SK-N-SH (cell line): ENCODE data around the gene SLC17A2. TPM values are rescaled to one million over a fixed set of nuclear protein-coding genes. Genes with fewer than 3 reads are reported as not detected.

ENCODE experiments used
- CTCF ChIA-PET: fragments of 300-600, 350-600 bp; formaldehyde crosslinking; extraction: SDS; loops from one replicate; lab custom pipeline; 2021; lab: Yijun Ruan, JAX
- POLR2A ChIA-PET: fragments of 350-600 bp; sonication (Branson Sonifier 250); formaldehyde crosslinking; extraction: SDS; loops from one replicate; lab custom pipeline; 2020; ENCODE audit warnings: antibody characterized with exemption, inconsistent platforms; lab: Yijun Ruan, JAX
- DNase-seq: peaks from one replicate; pipeline ENCODE4 v3.0.0; 2012
- H2AFZ ChIP-seq: fragments of 200-600 bp; sonication (generic); 2 replicates; pipeline ENCODE4 v1.8.1; 2016; ENCODE audit warnings: antibody characterized with exemption, mild to moderate bottlenecking, low read depth
- H3F3A ChIP-seq: fragments of 200-600 bp; sonication (generic); replicated peaks from 2 replicates; pipeline ENCODE3; 2016; ENCODE audit warnings: antibody characterized with exemption, mild to moderate bottlenecking; ENCODE audit not compliant: insufficient read depth
- H3K27ac ChIP-seq, 2 experiments: fragments of 200-500 bp in 1 of 2; fragments of 200-600 bp in 1 of 2; sonication (Bioruptor generic) in 1 of 2; sonication (generic), shearing (Covaris generic) in 1 of 2; 2 replicates each; pipeline versions ENCODE4 v1.5.1 to v1.6.1; 2014 to 2016; ENCODE audit warnings: low read depth in 2 of 2, inconsistent platforms in 1 of 2, low read length in 1 of 2, mild to moderate bottlenecking in 1 of 2, mixed read lengths in 1 of 2
- H3K27me3 ChIP-seq: fragments of 200-600 bp; sonication (generic), shearing (Covaris generic); 2 replicates; pipeline ENCODE4 v1.6.1; 2016; ENCODE audit warnings: mixed run types; ENCODE audit not compliant: insufficient read depth
- H3K36me3 ChIP-seq, 2 experiments: fragments of 200-500 bp in 1 of 2; fragments of 200-600 bp in 1 of 2; sonication (Bioruptor generic) in 1 of 2; sonication (generic) in 1 of 2; replicated peaks in 1 of 2; 2 replicates each; pipeline versions ENCODE3 to v1.5.1; 2014 to 2016; ENCODE audit warnings: low read length in 1 of 2, mild to moderate bottlenecking in 1 of 2; ENCODE audit not compliant: insufficient read depth in 2 of 2, control insufficient read depth in 1 of 2
- H3K4me1 ChIP-seq, 2 experiments: fragments of 200-500 bp in 1 of 2; fragments of 200-600 bp in 1 of 2; sonication (Bioruptor generic) in 1 of 2; sonication (generic), shearing (Covaris generic) in 1 of 2; 2 replicates each; pipeline versions ENCODE4 v1.5.1 to v1.6.1; 2014 to 2016; ENCODE audit warnings: low read depth in 1 of 2, low read length in 1 of 2, mixed run types in 1 of 2; ENCODE audit not compliant: insufficient read depth in 2 of 2, control insufficient read depth in 1 of 2
- H3K4me2 ChIP-seq: fragments of 200-600 bp; sonication (generic), shearing (Covaris generic); 2 replicates; pipeline ENCODE4 v1.6.1; 2017; ENCODE audit warnings: mixed run types
- H3K4me3 ChIP-seq, 2 experiments: fragments of 200-500 bp in 1 of 2; fragments of 200-600 bp in 1 of 2; sonication (Bioruptor generic) in 1 of 2; sonication (generic), shearing (Covaris generic) in 1 of 2; 2 replicates each; pipeline versions ENCODE4 v1.5.1 to v1.8.1; 2014 to 2016; ENCODE audit warnings: low read depth in 2 of 2, inconsistent platforms in 1 of 2, low read length in 1 of 2, mild to moderate bottlenecking in 1 of 2, mixed read lengths in 1 of 2, moderate library complexity in 1 of 2
- H3K79me2 ChIP-seq: fragments of 200-600 bp; sonication (generic); 2 replicates; pipeline ENCODE4 v1.8.1; 2017; ENCODE audit warnings: mild to moderate bottlenecking; ENCODE audit not compliant: insufficient read depth
- H3K9ac ChIP-seq: fragments of 200-600 bp; sonication (generic); 2 replicates; pipeline ENCODE4 v1.6.1; 2017; ENCODE audit warnings: mixed run types
- H3K9me2 ChIP-seq: fragments of 200-600 bp; sonication (generic); 2 replicates; pipeline ENCODE4 v1.6.1; 2017; ENCODE audit warnings: mixed run types
- H3K9me3 ChIP-seq: fragments of 200-600 bp; sonication (generic); 2 replicates; pipeline ENCODE4 v1.6.1; 2017; ENCODE audit warnings: mixed run types, mild to moderate bottlenecking, moderate library complexity
- H4K20me1 ChIP-seq: fragments of 200-600 bp; sonication (generic); 2 replicates; pipeline ENCODE4 v1.6.1; 2017; ENCODE audit warnings: mild to moderate bottlenecking, mixed run types; ENCODE audit not compliant: insufficient read depth
- CHD2 ChIP-seq: fragments of 150-350 bp; IDR thresholded peaks from 2 replicates; pipeline ENCODE4 v1.6.1; 2018; ENCODE audit warnings: low read length; ENCODE audit not compliant: partially characterized antibody
- EP300 ChIP-seq, 2 experiments: IDR thresholded peaks; 2 replicates each; pipeline versions ENCODE4 v1.4.0 to v1.6.1; 2012; ENCODE audit warnings: borderline replicate concordance in 1 of 2, low read depth in 1 of 2, low read length in 1 of 2
- EZH2phosphoT487 ChIP-seq: fragments of 200-600 bp; sonication (generic); IDR thresholded peaks from 2 replicates; pipeline ENCODE4 v1.6.1; 2017; ENCODE audit warnings: low read depth, mixed run types, mild to moderate bottlenecking, antibody characterized with exemption, moderate library complexity, borderline replicate concordance
- FOSL2 ChIP-seq: IDR thresholded peaks from 2 replicates; pipeline ENCODE4 v1.4.0; 2012; ENCODE audit warnings: low read depth, mild to moderate bottlenecking, moderate library complexity, borderline replicate concordance
- FOXM1 ChIP-seq: IDR thresholded peaks from 2 replicates; pipeline ENCODE4 v1.4.0; 2012; ENCODE audit warnings: low read depth, mild to moderate bottlenecking
- JUND ChIP-seq: IDR thresholded peaks from 2 replicates; pipeline ENCODE4 v1.4.0; 2012
- MEF2A ChIP-seq: IDR thresholded peaks from 2 replicates; pipeline ENCODE4 v1.4.0; 2012; ENCODE audit warnings: low read depth, borderline replicate concordance
- NRF1 ChIP-seq: IDR thresholded peaks from 2 replicates; pipeline ENCODE4 v1.6.1; 2012; ENCODE audit warnings: low read depth, mild to moderate bottlenecking, low read length
- RCOR1 ChIP-seq: fragments of 150-350 bp; IDR thresholded peaks from 2 replicates; pipeline ENCODE4 v1.6.1; 2017; ENCODE audit warnings: antibody characterized with exemption, low read length
- RXRA ChIP-seq: IDR thresholded peaks from 2 replicates; pipeline ENCODE4 v1.4.0; 2012; ENCODE audit warnings: low read depth, mild to moderate bottlenecking, borderline replicate concordance
- SMC3 ChIP-seq: IDR thresholded peaks from 2 replicates; pipeline ENCODE4 v1.6.1; 2012; ENCODE audit warnings: low read depth, low read length, improper control_type of control experiment
- TAF1 ChIP-seq: IDR thresholded peaks from 2 replicates; pipeline ENCODE4 v1.6.1; 2012; ENCODE audit warnings: low read depth, mild to moderate bottlenecking, low read length, moderate library complexity, borderline replicate concordance
- TCF12 ChIP-seq: IDR thresholded peaks from 2 replicates; pipeline ENCODE4 v1.4.0; 2012
- YY1 ChIP-seq: IDR thresholded peaks from 2 replicates; pipeline ENCODE4 v1.4.0; 2012; ENCODE audit warnings: low read depth, mild to moderate bottlenecking
- WGBS: methylation state at CpG from one replicate; pipeline ENCODE4 v1.1.6; 2017; ENCODE audit warnings: low lambda C conversion rate; 5-methylcytosine and 5-hydroxymethylcytosine counted together
- polyA plus RNA-seq, 3 experiments: library from polyadenylated mRNA; depleted of rRNA; stranded (reverse); fragments of >200 nt; gene quantifications; 2 replicates each; pipeline ENCODE4 v1.2.3, GENCODE V29; 2012
- TF ChIP-seq, protein P1 (sequence below): IDR thresholded peaks from 2 replicates; pipeline ENCODE4 v1.4.0; 2012; ENCODE audit warnings: low read depth, borderline replicate concordance
- TF ChIP-seq, protein P2 (sequence below): IDR thresholded peaks from 2 replicates; pipeline ENCODE4 v1.4.0; 2012; ENCODE audit warnings: low read depth
- TF ChIP-seq, protein P3 (sequence below): IDR thresholded peaks from 2 replicates; pipeline ENCODE4; 2012
- TF ChIP-seq, protein P4 (sequence below): fragments of 200-600 bp; sonication (generic); IDR thresholded peaks from 2 replicates; pipeline ENCODE4 v1.6.1; 2017; ENCODE audit warnings: antibody characterized with exemption, mild to moderate bottlenecking, moderate library complexity

The SLC17A2 gene
- polyA plus RNA-seq, 1 of the 3 experiments (the other 2 are of a cell fraction), result not detected

DNA sequence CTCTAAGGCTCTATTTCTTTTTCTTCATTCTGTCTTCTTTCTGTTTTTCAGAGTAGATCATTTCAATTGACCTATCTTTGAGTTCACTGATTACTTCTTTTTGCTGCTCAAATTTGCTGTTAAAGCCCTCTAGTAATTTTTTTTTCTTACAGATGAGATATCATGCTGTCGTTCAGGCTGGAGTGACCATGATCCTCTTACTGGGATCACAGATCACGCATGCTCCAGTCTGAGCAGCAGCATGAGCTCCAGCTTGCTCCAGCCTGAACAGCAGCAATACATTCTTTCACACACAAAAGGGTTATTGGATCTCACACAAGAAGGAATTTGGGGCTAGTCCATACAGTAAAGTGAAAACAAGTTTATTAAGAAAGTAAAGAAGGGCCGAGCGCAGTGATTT lies 19.8 kb upstream of the SLC17A2 start:
- H3K27me3 ChIP-seq, result no peaks in the 10 kb centered on the region
- H3K4me3 ChIP-seq, result no peak overlapping the region
- no peak overlapping the region for H3K9ac ChIP-seq
- no peaks in the 10 kb centered on the region for H3F3A ChIP-seq
- H3K27ac ChIP-seq, result no peak overlapping the region
- no peak for TF ChIP-seq EZH2phosphoT487
- TF ChIP-seq, protein P1, sequence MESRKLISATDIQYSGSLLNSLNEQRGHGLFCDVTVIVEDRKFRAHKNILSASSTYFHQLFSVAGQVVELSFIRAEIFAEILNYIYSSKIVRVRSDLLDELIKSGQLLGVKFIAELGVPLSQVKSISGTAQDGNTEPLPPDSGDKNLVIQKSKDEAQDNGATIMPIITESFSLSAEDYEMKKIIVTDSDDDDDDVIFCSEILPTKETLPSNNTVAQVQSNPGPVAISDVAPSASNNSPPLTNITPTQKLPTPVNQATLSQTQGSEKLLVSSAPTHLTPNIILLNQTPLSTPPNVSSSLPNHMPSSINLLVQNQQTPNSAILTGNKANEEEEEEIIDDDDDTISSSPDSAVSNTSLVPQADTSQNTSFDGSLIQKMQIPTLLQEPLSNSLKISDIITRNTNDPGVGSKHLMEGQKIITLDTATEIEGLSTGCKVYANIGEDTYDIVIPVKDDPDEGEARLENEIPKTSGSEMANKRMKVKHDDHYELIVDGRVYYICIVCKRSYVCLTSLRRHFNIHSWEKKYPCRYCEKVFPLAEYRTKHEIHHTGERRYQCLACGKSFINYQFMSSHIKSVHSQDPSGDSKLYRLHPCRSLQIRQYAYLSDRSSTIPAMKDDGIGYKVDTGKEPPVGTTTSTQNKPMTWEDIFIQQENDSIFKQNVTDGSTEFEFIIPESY, result no peak
- TF ChIP-seq FOXM1, result no peak
- no peak for TF ChIP-seq FOSL2
- TF ChIP-seq CHD2, result no peak
- no peak for TF ChIP-seq EP300 (IDR thresholded peaks at IDR 0.05; ENCODE audit: borderline replicate concordance in 1 of 2, low read depth in 1 of 2, low read length in 1 of 2)
- no peak for TF ChIP-seq NRF1
- TF ChIP-seq, protein P2, sequence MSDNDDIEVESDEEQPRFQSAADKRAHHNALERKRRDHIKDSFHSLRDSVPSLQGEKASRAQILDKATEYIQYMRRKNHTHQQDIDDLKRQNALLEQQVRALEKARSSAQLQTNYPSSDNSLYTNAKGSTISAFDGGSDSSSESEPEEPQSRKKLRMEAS, result no peak
- TF ChIP-seq TAF1, result no peak
- no peak for TF ChIP-seq MEF2A
- TF ChIP-seq SMC3, result no peak
- TF ChIP-seq RXRA, result no peak
- no peak for TF ChIP-seq TCF12
- TF ChIP-seq, protein P3, sequence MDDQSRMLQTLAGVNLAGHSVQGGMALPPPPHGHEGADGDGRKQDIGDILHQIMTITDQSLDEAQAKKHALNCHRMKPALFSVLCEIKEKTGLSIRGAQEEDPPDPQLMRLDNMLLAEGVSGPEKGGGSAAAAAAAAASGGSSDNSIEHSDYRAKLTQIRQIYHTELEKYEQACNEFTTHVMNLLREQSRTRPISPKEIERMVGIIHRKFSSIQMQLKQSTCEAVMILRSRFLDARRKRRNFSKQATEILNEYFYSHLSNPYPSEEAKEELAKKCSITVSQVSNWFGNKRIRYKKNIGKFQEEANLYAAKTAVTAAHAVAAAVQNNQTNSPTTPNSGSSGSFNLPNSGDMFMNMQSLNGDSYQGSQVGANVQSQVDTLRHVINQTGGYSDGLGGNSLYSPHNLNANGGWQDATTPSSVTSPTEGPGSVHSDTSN, result no peak
- TF ChIP-seq, protein P4, sequence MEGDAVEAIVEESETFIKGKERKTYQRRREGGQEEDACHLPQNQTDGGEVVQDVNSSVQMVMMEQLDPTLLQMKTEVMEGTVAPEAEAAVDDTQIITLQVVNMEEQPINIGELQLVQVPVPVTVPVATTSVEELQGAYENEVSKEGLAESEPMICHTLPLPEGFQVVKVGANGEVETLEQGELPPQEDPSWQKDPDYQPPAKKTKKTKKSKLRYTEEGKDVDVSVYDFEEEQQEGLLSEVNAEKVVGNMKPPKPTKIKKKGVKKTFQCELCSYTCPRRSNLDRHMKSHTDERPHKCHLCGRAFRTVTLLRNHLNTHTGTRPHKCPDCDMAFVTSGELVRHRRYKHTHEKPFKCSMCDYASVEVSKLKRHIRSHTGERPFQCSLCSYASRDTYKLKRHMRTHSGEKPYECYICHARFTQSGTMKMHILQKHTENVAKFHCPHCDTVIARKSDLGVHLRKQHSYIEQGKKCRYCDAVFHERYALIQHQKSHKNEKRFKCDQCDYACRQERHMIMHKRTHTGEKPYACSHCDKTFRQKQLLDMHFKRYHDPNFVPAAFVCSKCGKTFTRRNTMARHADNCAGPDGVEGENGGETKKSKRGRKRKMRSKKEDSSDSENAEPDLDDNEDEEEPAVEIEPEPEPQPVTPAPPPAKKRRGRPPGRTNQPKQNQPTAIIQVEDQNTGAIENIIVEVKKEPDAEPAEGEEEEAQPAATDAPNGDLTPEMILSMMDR, result no peak
- no peak for TF ChIP-seq YY1
- no peak for TF ChIP-seq RCOR1
- no peak for TF ChIP-seq JUND
- H3K9me2 ChIP-seq, result no peaks in the 10 kb centered on the region
- no peaks in the 10 kb centered on the region for H3K9me3 ChIP-seq
- H4K20me1 ChIP-seq, result no peaks in the 10 kb centered on the region
- no peak overlapping the region for H3K4me2 ChIP-seq
- ChIA-PET CTCF (interaction anchor here (1.4 kb wide), 1 partner anchor 1822 kb away, joined by 3 read pairs; no protein-coding TSS in a partner anchor), POLR2A (no interaction called here)
- DNase-seq, result no peak
- no peaks in the 10 kb centered on the region for H3K79me2 ChIP-seq
- H3K36me3 ChIP-seq, result no peaks in the 10 kb centered on the region
- no peak overlapping the region for H2AFZ ChIP-seq
- no peaks in the 10 kb centered on the region for H3K4me1 ChIP-seq
- WGBS, result 62% methylated on average over 4 of the region's 4 CpGs
